ENCODE results near the gene C9orf153.

Gene C9orf153

GRCh38 chr9:86288499-86289198 lies 29.2 kb upstream of the C9orf153 start:
- DNase-seq (ENCODE audit: low spot score): no peak
- TF ChIP-seq CTCF (IDR thresholded peaks at IDR 0.05): no peak
- Histone ChIP-seq H3K27ac (no peak overlapping the region), H3K4me3 (no peak overlapping the region)

DNA sequence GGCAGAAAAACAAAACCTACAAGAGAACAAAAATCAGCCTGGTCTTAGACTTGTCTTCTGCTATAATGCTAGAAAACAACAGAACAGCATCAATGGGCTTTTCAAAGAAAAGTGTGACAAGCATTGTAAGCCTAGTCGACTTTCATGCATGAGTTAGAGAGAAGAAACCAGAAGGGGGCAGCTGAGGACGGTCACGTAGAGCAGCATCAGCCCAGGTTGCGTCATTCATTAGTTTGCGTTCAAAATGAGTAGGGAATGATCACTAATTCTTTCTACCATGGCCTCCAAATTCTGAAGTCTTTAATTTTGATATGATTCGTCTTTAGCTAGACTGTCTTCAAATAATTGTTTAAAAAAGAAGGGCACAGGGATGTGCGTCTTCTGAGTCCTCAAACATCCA lies 27.6 kb upstream of the C9orf153 start:
- no peak overlapping the region for H3K4me3 ChIP-seq
- no peak overlapping the region for H3K27ac ChIP-seq
- TF ChIP-seq CTCF (IDR thresholded peaks at IDR 0.05): no peak
- no peak for DNase-seq (ENCODE audit: low spot score)

DNA sequence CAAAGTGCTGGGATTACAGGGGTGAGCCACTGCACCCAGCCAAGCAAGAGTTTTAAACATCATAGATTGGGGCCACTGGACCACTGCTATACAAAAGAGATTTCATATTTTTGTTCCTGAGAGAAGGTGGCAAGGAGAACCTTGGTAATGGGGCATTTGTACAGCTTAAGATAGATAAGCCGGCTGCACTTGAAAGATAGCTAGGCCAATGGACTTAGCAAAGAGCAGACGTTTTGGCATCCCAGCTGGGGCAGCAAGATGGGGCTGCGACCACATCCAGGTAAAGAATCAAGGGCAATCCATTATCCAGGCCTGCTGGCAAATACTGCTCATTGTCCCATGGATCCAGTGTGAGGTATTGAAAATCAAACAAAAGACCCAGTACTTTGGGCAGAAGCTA lies 26.8 kb upstream of the C9orf153 start:
- no peak for DNase-seq (ENCODE audit: low spot score)
- Histone ChIP-seq H3K4me3 (no peak overlapping the region), H3K27ac (no peak overlapping the region)
- TF ChIP-seq CTCF (IDR thresholded peaks at IDR 0.05): no peak

DNA sequence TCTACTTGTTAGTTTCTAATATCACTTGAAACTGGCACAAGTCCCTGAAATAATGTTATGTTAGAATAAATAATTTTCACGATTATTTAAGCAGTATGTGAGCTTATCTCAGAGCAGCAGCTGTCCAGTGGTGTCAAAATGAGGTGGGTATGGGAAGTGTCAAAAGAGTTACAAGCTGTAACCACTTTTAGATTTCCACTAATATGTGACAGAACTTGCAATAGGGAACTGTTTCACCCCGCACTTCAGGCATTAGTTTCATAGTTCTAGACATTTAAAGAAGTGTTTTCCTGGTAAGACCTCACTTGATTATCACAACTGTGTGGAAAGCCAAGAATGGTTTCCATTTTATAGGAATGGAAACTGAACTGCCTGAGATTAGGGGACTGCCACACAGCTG lies 25.8 kb upstream of the C9orf153 start:
- no peak for TF ChIP-seq CTCF (IDR thresholded peaks at IDR 0.05)
- no peak overlapping the region for H3K27ac ChIP-seq
- no peak overlapping the region for H3K4me3 ChIP-seq
- DNase-seq (ENCODE audit: low spot score): no peak

GRCh38 chr9:86282979-86283535 lies 23.6 kb upstream of the C9orf153 start:
- peak overlapping the region; percentile 97 to 99 for H3K27ac ChIP-seq
- no peak for DNase-seq (ENCODE audit: low spot score)
- H3K4me3 ChIP-seq: peak overlapping the region; percentile 98
- TF ChIP-seq CTCF (IDR thresholded peaks at IDR 0.05): no peak

- peak within 1 kb of the TSS; percentile 97 to 99 for H3K27ac ChIP-seq
- peak; percentile 96 for DNase-seq (ENCODE audit: low spot score)
- H3K4me3 ChIP-seq: peak within 1 kb of the TSS; percentile 98
- TF ChIP-seq CTCF (IDR thresholded peaks at IDR 0.05): no peak
Observed at GRCh38 chr9:86282077-86282978, 22.9 kb upstream of the C9orf153 start, which contains the start of gene ISCA1. Gene ISCA1 (minus strand): TSS chr9:86282538. CDS start chr9:86282458, 80 bp downstream.
